Esophagus squamous epithelium (tissue), 4 donors: Measurements from ENCODE around the gene ITGB8.

ENCODE experiments used
- CTCF ChIP-seq, 6 experiments: fragments of 450-650 bp in 4 of 6; fragments of 200-600 bp in 2 of 6; sonication (generic) in 2 of 6; IDR thresholded peaks; one replicate each; pipeline ENCODE4 v1.5.1; 2016 to 2019; ENCODE audit warnings: antibody characterized with exemption in 6 of 6, mild to moderate bottlenecking in 4 of 6, moderate library complexity in 4 of 6
- POLR2A ChIP-seq, 4 donors: fragments of 450-650 bp; IDR thresholded peaks; one replicate each; pipeline ENCODE4 v1.6.1; 2017; ENCODE audit warnings: antibody characterized with exemption in 4 of 4, mild to moderate bottlenecking in 4 of 4, moderate library complexity in 3 of 4

GRCh38 chr7:20365486-20365885, 34.8 kb downstream of the ITGB8 start:
- TF ChIP-seq POLR2A (IDR thresholded peaks at IDR 0.05) = no peak
- TF ChIP-seq CTCF (IDR thresholded peaks at IDR 0.05) = no peak
